Naive thymus-derived CD4-positive, alpha-beta T cell (primary cell): ENCODE data around the gene LEMD2. TPM values are rescaled to one million over a fixed set of nuclear protein-coding genes. Genes with fewer than 3 reads are reported as not detected.

Experiments used
- ATAC-seq: fragments of 150-1000 bp; cut with Tn5 transposase; 2 replicates; pipeline ENCODE4 v1.10.0; 2021; ENCODE audit warnings: mild to moderate bottlenecking, moderate library complexity
- CTCF ChIA-PET: fragments of 350-600 bp; sonication (Branson Sonifier 250); formaldehyde crosslinking; loops from one replicate; lab custom pipeline; 2021; ENCODE audit warnings: antibody characterized with exemption; lab: Charles Lee
- POLR2A ChIA-PET: fragments of 350-600 bp; sonication (Branson Sonifier 250); formaldehyde crosslinking; loops from one replicate; lab custom pipeline; 2021; ENCODE audit warnings: antibody characterized with exemption, inconsistent platforms; lab: Charles Lee
- DNase-seq, 9 donors: peaks; one replicate each; pipeline versions ENCODE4 v3.0.0 to v3.0.0-alpha.2; 2020 to 2022; ENCODE audit warnings: mixed read lengths in 1 of 9
- H3K27ac ChIP-seq: one replicate; pipeline ENCODE4 v1.7.0; 2013; ENCODE audit warnings: mild to moderate bottlenecking, low read depth, low read length, moderate library complexity
- H3K27me3 ChIP-seq, 2 donors: one replicate each; pipeline ENCODE4 v1.7.0; 2013; ENCODE audit warnings: low read length in 2 of 2, mild to moderate bottlenecking in 2 of 2, moderate library complexity in 2 of 2; ENCODE audit not compliant: control insufficient read depth in 2 of 2, insufficient read depth in 2 of 2
- H3K36me3 ChIP-seq, 3 experiments: 1 replicate in 2 of 3; 2 replicates in 1 of 3; pipeline ENCODE4 v1.7.0; 2013; ENCODE audit warnings: low read length in 3 of 3, mild to moderate bottlenecking in 3 of 3, moderate library complexity in 1 of 3; ENCODE audit not compliant: insufficient read depth in 3 of 3, control insufficient read depth in 2 of 3
- H3K4me1 ChIP-seq, 2 donors: one replicate each; pipeline ENCODE4 v1.7.0; 2013; ENCODE audit warnings: low read length in 2 of 2, mild to moderate bottlenecking in 2 of 2, moderate library complexity in 1 of 2; ENCODE audit not compliant: control insufficient read depth in 2 of 2, insufficient read depth in 2 of 2
- H3K4me3 ChIP-seq: 2 replicates; pipeline ENCODE4 v1.7.0; 2013; ENCODE audit warnings: mild to moderate bottlenecking, low read length
- H3K9me3 ChIP-seq, 3 experiments: 1 replicate in 2 of 3; 2 replicates in 1 of 3; pipeline ENCODE4 v1.7.0; 2013; ENCODE audit warnings: low read length in 3 of 3; ENCODE audit not compliant: control insufficient read depth in 2 of 3
- H3K27ac Mint-ChIP-seq, 9 donors: one replicate each; pipeline ENCODE4 v1.8.0; 2020 to 2022; ENCODE audit warnings: mixed read lengths in 9 of 9, mild to moderate bottlenecking in 8 of 9, moderate library complexity in 5 of 9, inconsistent platforms in 2 of 9
- H3K27me3 Mint-ChIP-seq, 5 donors: one replicate each; pipeline ENCODE4 v1.8.0; 2021 to 2022; ENCODE audit warnings: mixed read lengths in 5 of 5, mild to moderate bottlenecking in 1 of 5
- H3K36me3 Mint-ChIP-seq, 5 donors: one replicate each; pipeline ENCODE4 v1.8.0; 2020 to 2022; ENCODE audit warnings: mixed read lengths in 5 of 5, mild to moderate bottlenecking in 3 of 5, inconsistent platforms in 1 of 5
- H3K4me1 Mint-ChIP-seq, 7 donors: one replicate each; pipeline ENCODE4 v1.8.0; 2020 to 2022; ENCODE audit warnings: mixed read lengths in 7 of 7, mild to moderate bottlenecking in 3 of 7, inconsistent platforms in 1 of 7
- H3K4me3 Mint-ChIP-seq, 10 donors: one replicate each; pipeline ENCODE4 v1.8.0; 2020 to 2022; ENCODE audit warnings: mild to moderate bottlenecking in 10 of 10, mixed read lengths in 10 of 10, moderate library complexity in 6 of 10, inconsistent platforms in 2 of 10
- H3K9me3 Mint-ChIP-seq, 11 donors: one replicate each; pipeline ENCODE4 v1.8.0; 2020 to 2022; ENCODE audit warnings: mixed read lengths in 11 of 11, mild to moderate bottlenecking in 4 of 11, inconsistent platforms in 1 of 11, moderate library complexity in 1 of 11
- intact Hi-C, 2 donors: fragments of 100-400 bp; cut with micrococcal nuclease; formaldehyde crosslinking; loops; one replicate each; pipeline ENCODE4 v1.15.1; 2023
- polyA plus RNA-seq, 2 donors: library from polyadenylated mRNA; unstranded; fragments of 300-500 nt; fragmentation: Illumina TruSeq; gene quantifications; one replicate each; pipeline ENCODE4 v1.2.3, GENCODE V29; 2021
- total RNA-seq, 6 experiments: library from RNA in 5 of 6; stranded (reverse) in 5 of 6; gene quantifications; 1 replicate in 5 of 6; 2 replicates in 1 of 6; pipeline ENCODE4 v1.2.3 and lab custom pipeline; 2021 to 2026

The LEMD2 gene
- total and polyA plus RNA-seq, 7 experiments from 2014 or later = 27.0 to 124 (median 104) TPM

DNA sequence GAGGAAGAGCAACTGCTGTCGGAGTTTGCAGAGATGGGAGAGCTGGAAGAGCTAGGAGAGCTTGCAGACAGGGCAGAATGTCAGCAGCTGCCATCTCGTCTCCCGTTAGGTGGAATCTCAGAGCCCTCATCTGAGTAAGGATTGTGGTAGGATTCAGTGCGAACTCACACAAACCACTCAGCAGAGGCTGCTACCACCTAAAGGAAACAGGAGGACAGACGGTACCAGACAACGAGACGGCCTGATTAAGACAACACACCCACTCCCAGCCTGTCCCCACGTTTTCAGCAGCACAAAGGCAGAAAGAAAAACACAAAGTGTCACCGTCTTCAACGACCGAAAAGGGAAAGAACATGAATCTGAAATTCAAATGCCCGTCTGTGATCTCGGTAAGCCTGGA is 4.1 kb downstream of the LEMD2 start:
- Histone ChIP-seq H3K9me3 (no peaks in the 10 kb centered on the region), H3K4me3 (no peak overlapping the region), H3K36me3 (peaks cover 12 to 69% (median 24%) of the 10 kb centered on the region in 3 experiments), H3K27ac (no peak overlapping the region), H3K4me1 (peaks cover 37 to 44% of the 10 kb centered on the region in 2 donors), H3K27me3 (no peaks in the 10 kb centered on the region)
- no peaks in the 10 kb centered on the region for H3K27me3 Mint-ChIP-seq
- peaks cover 0 to 2% (median 0%) of the 10 kb centered on the region in 11 donors for H3K9me3 Mint-ChIP-seq
- ChIA-PET POLR2A (interaction anchor here (0.7 to 1.1 kb wide), 2 partner anchors 8 to 425 kb away, joined by 3 read pairs; no protein-coding TSS in a partner anchor), CTCF (no interaction called here)
- peaks cover 17 to 49% (median 32%) of the 10 kb centered on the region in 5 donors for H3K36me3 Mint-ChIP-seq
- DNase-seq = no peak
- H3K27ac Mint-ChIP-seq = peak overlapping the region in 1 of 9 donors; percentile 22
- no peak for ATAC-seq
- peaks cover 46 to 83% (median 79%) of the 10 kb centered on the region in 7 donors for H3K4me1 Mint-ChIP-seq
- intact Hi-C loops = loop anchor here (5.0 to 10.0 kb wide), 5 partner anchors 73 to 453 kb away; partner anchors contain the start of genes BAK1 (in 1 of the 2), HMGA1 (in 1 of the 2) and ITPR3 (in 1 of the 2)
- peak overlapping the region in 8 of 10 donors; percentile 12 to 100 (median 94) for H3K4me3 Mint-ChIP-seq

DNA sequence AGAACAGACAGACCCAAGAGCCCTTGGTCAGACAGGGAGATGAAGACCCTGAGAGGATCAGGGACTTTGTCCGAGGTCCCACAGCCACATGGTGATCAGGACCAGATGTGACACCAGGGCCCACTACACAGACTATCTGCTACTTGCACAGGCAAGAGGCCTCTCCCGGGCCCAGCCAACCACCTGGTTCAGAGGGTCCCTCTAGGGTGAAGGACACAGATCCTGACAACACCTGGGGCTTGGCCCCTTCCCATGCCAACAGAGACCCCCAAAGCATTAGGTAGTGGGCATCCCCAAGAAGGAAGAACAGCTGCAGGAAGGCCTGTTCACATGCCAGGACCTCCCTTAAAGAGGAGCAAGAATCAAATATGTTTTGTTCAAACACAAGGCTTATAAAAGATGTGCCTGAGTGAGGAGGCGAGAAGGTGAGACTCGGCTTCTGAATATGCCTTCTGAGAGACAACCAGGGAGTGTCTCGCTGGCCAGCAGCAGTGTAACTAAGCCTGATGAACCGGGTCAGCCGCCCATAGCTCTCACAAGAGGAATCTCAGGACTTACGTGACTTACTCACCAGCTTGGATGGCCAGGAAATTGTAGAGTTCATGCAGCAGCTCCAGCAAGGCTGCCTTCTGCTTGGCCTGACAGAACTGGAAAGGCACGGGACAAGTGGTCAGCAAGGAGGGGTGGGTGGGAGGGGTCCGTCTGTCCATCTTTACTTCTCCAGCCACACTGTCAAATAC is 5.0 kb downstream of the LEMD2 start:
- Mint-ChIP-seq H3K9me3 (no peaks in the 10 kb centered on the region), H3K36me3 (peaks cover 19 to 57% (median 35%) of the 10 kb centered on the region in 5 donors), H3K27me3 (no peaks in the 10 kb centered on the region), H3K4me3 (peak overlapping the region in 5 of 10 donors; percentile 58 to 100 (median 97)), H3K4me1 (peaks cover 39 to 81% (median 72%) of the 10 kb centered on the region in 7 donors), H3K27ac (peak overlapping the region in 1 of 9 donors; percentile 38)
- CTCF ChIA-PET = no interaction called here
- H3K4me1 ChIP-seq = peaks cover 33 to 39% of the 10 kb centered on the region in 2 donors
- H3K36me3 ChIP-seq = peaks cover 13 to 77% (median 33%) of the 10 kb centered on the region in 3 experiments
- H3K27me3 ChIP-seq = no peaks in the 10 kb centered on the region
- H3K27ac ChIP-seq = no peak overlapping the region
- ATAC-seq (no peak), DNase-seq (no peak)
- H3K4me3 ChIP-seq = no peak overlapping the region
- no peaks in the 10 kb centered on the region for H3K9me3 ChIP-seq
- intact Hi-C loops = loop anchor here in 1 of 2 donors (10.0 kb wide), 1 partner anchor 159 kb away; the partner anchor contains the start of gene ITPR3
- POLR2A ChIA-PET = interaction anchor here (1.1 kb wide), 1 partner anchor 8 kb away, joined by 3 read pairs; no protein-coding TSS in a partner anchor

DNA sequence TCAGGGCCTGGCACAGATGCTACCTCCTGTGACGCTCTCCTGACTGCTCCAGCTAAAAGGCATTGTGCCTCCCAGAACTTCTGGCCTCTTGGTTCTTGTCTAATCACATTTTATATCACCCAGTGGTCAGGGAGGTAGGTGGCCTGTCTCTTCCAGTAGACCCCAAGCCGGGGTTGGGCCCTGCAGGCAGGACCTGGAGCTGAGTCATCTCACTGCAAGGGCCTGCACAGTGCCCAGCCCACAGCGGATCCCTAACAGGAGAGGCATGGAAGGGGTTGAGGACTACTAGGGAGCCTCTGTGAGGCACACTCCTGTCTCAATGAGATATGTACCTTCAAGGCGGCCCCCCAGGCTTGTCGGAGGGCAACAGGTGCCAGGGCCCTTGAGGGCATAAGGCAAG is 6.4 kb downstream of the LEMD2 start:
- peaks cover 15 to 63% (median 35%) of the 10 kb centered on the region in 5 donors for H3K36me3 Mint-ChIP-seq
- H3K4me3 ChIP-seq = no peak overlapping the region
- peak overlapping the region in 2 of 9 donors; percentile 52 to 73 for H3K27ac Mint-ChIP-seq
- H3K36me3 ChIP-seq = peaks cover 23 to 91% (median 46%) of the 10 kb centered on the region in 3 experiments
- POLR2A ChIA-PET = interaction anchor here (0.6 kb wide), 1 partner anchor 231 kb away, joined by 3 read pairs; no protein-coding TSS in a partner anchor
- H3K9me3 Mint-ChIP-seq = no peaks in the 10 kb centered on the region
- no peak overlapping the region for H3K27ac ChIP-seq
- no peak overlapping the region for H3K4me3 Mint-ChIP-seq
- peaks cover 28 to 34% of the 10 kb centered on the region in 2 donors for H3K4me1 ChIP-seq
- intact Hi-C loops = loop anchor here in 1 of 2 donors (10.0 kb wide), 1 partner anchor 158 kb away; the partner anchor contains the start of gene ITPR3
- no peaks in the 10 kb centered on the region for H3K27me3 ChIP-seq
- no peak for ATAC-seq
- H3K9me3 ChIP-seq = no peaks in the 10 kb centered on the region
- H3K27me3 Mint-ChIP-seq = no peaks in the 10 kb centered on the region
- DNase-seq = no peak
- CTCF ChIA-PET = interaction anchor here (1.0 to 1.1 kb wide), 2 partner anchors 9 to 13 kb away, joined by 3 to 4 read pairs; no protein-coding TSS in a partner anchor
- peaks cover 34 to 75% (median 66%) of the 10 kb centered on the region in 7 donors for H3K4me1 Mint-ChIP-seq

DNA sequence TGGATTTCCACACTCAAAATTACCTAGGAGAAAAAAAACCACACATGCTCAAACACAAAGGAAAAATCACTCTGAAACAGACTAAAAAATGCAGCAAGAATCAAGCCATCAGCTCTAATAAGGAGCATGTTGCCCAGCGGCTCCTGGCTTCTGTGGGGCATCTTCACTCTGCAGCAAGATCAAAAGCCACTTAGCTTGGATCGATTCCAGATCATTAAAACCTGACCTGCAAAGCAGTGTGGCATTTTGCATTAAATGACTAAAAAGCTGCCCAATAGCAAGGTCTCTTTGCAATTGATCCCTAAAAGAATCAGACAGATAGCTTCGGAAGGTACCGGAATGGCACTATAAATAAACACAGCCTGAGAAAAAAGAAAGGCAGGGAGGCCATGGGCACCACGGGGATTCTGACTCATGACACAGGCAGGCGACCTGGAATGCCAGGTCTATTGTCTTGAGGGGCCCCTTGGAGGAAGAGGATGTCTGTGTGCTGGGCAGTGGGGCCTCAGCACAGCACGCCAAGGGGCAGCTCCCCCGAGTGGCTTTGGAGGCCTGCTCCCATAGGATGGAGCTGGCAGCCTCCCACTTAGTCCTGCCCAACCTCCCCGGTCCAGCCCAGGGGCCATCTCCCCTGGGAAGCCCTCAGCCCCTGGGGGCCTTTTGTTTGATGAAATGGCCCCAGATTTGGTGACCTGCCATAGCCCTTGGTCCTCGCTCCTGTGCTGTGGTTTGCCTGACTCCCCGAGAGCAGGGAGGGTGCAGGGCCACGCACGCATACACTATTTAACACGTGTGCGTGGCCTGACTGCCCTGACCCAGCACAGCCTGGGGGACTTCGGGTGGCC is 7.6 kb downstream of the LEMD2 start:
- no peak overlapping the region for H3K4me3 ChIP-seq
- no peak for DNase-seq
- peaks cover 18 to 71% (median 36%) of the 10 kb centered on the region in 5 donors for H3K36me3 Mint-ChIP-seq
- no peaks in the 10 kb centered on the region for H3K27me3 Mint-ChIP-seq
- no peaks in the 10 kb centered on the region for H3K27me3 ChIP-seq
- POLR2A ChIA-PET = no interaction called here
- ATAC-seq = no peak
- H3K27ac ChIP-seq = no peak overlapping the region
- H3K4me3 Mint-ChIP-seq = peak overlapping the region in 1 of 10 donors; percentile 18
- peaks cover 22 to 64% (median 54%) of the 10 kb centered on the region in 7 donors for H3K4me1 Mint-ChIP-seq
- H3K27ac Mint-ChIP-seq = no peak overlapping the region
- intact Hi-C loops = loop anchor here in 1 of 2 donors (10.0 kb wide), 1 partner anchor 157 kb away; the partner anchor contains the start of gene ITPR3
- CTCF ChIA-PET = interaction anchor here (1.2 to 1.4 kb wide), 2 partner anchors 9 to 10 kb away, joined by 3 to 6 read pairs; no protein-coding TSS in a partner anchor
- H3K9me3 Mint-ChIP-seq = no peaks in the 10 kb centered on the region
- H3K9me3 ChIP-seq = no peaks in the 10 kb centered on the region
- H3K4me1 ChIP-seq = peaks cover 16 to 22% of the 10 kb centered on the region in 2 donors
- peaks cover 35 to 96% (median 57%) of the 10 kb centered on the region in 3 experiments for H3K36me3 ChIP-seq

DNA sequence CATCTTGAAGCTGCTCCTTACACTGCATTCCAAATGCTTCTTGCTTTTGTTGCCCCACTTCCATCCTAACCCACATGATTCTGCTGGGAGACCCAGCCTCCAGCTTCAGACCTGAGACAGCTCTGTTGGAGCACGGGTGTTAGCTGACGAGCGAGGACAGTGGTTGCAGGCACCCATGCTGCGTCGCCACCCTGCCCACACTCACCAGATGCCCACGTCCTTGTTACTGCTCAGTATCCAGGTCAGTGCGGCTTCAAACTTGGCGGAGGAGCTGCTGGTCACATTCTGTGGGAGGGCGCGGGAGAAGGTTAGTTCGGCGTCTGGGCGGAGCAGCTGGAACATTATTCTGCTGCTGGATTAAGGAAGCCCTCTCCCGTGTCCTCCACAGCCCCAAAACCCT is 9.0 kb downstream of the LEMD2 start:
- DNase-seq (no peak), ATAC-seq (no peak)
- POLR2A ChIA-PET = interaction anchor here (0.6 kb wide), 1 partner anchor 17 kb away, joined by 3 read pairs; no protein-coding TSS in a partner anchor
- H3K9me3 Mint-ChIP-seq = no peaks in the 10 kb centered on the region
- CTCF ChIA-PET = interaction anchor here (1.1 to 1.4 kb wide), 2 partner anchors 9 to 10 kb away, joined by 3 to 6 read pairs; no protein-coding TSS in a partner anchor
- Histone ChIP-seq H3K27me3 (no peaks in the 10 kb centered on the region), H3K36me3 (peaks cover 43 to 98% (median 72%) of the 10 kb centered on the region in 3 experiments), H3K9me3 (no peaks in the 10 kb centered on the region), H3K4me1 (peaks cover 1 to 8% of the 10 kb centered on the region in 2 donors), H3K27ac (no peak overlapping the region), H3K4me3 (no peak overlapping the region)
- H3K36me3 Mint-ChIP-seq = peaks cover 15 to 69% (median 31%) of the 10 kb centered on the region in 5 donors
- no peaks in the 10 kb centered on the region for H3K27me3 Mint-ChIP-seq
- H3K4me1 Mint-ChIP-seq = peaks cover 10 to 49% (median 39%) of the 10 kb centered on the region in 7 donors
- peak overlapping the region in 3 of 9 donors; percentile 6 to 21 (median 14) for H3K27ac Mint-ChIP-seq
- intact Hi-C loops = loop anchor here in 1 of 2 donors (10.0 kb wide), 1 partner anchor 155 kb away; the partner anchor contains the start of gene ITPR3
- peak overlapping the region in 2 of 10 donors; percentile 33 to 42 for H3K4me3 Mint-ChIP-seq
